NCI-H2107 treated with DMSO at 0.1 percent for 48 hours (cell line): ENCODE data around the gene LLGL1.

ENCODE experiments used
- DNase-seq: peaks from one replicate; lab custom pipeline; 2025; ENCODE audit not compliant: unreplicated experiment; lab: John Stamatoyannopoulos, UW

The LLGL1 gene

DNA sequence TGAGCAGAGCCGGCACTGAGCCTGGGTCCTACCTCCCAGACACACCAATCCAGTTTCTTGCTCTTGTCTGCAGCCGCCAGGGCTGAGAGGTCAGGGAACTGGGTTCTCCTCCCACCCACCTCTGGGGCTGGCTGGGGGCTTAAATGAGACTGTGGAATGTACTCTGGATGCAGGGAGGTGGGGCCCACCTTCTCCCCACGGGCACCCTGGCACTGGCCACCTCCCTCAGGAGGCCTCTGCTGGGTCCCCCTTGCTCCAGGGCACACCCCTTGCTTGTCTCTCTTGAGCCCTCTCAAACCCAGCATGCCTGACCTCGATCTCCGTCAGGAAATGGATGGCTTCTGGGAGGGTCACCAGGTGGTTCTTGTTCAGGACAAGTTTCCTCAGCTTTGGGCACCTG is 26.7 kb downstream of the LLGL1 start:
- DNase-seq, result no peak

DNA sequence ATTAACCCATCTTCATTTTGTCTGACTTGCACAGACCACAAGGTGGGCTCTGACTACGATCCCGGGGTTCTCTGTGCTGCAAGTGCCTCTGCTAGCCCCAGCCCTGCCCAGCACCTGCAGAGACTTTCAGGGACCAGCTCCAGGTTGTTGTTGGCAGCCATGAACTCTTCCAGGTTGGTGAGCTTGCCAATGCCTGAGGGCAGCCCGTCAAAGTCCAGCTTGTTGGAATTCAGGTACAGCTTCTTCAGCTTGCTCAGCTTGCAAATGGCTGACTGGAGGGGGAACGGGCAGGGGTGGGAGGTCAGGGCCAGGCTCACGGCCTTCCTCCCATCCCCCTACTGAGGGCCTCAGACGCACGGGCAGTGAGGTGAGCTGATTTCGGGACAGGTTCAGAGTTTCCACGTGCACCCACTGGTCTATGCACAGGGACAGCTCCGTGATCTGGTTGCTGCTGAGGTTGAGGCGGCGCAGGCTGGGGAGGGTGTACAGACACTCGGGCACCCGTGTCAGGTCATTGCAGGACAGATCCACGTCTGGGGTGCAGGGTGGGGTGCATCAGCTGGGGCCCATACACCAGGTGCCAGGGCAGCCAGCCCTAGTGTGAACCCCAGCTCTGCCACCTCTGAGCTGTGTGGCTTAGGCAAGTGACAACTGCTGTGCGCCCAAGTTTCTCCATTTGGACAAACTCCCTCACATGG is 27.9 kb downstream of the LLGL1 start:
- DNase-seq, result no peak

DNA sequence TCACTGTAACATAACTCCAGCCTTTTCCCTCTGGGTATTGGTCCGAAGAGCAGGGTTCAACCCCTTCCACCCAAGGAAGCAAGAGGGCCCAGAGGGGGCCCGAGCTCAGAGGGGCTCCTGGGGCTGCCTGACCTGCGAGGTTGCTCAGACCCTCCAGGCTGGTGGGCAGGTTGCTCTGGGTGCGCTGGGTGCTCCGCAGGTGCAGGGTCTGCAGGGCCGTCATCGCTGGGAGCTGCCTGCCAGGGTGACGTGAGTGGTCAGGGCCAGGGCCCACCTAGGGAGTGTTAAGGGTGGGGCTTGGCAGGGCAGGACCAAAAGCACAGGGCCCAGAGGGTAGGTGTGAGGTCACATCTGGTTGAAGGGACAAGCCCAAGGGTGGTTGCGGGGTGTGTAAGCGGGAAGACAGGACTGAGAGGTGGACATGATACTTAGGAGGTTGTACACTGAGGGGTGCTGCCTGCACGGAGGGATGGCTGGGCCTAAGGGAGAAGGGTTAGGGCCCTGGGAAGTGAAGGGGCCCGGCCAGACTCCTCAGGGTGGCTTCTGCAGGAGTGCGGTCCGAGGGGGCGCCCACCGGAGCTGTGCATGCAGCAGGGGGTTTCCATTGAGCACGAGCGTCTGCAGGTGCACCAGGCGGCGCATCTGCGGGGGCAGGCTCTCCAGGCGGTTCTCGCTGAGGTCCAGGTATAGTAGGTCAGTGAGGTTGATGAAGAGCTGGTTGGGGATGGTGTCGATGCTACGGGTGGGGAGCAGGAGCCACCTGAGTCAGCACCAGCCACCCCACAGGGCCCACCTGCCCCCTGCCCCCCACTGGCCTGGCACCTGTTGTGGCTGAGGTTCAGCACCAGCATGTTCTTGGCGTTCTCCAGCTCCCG is 28.7 kb downstream of the LLGL1 start:
- DNase-seq, result no peak

DNA sequence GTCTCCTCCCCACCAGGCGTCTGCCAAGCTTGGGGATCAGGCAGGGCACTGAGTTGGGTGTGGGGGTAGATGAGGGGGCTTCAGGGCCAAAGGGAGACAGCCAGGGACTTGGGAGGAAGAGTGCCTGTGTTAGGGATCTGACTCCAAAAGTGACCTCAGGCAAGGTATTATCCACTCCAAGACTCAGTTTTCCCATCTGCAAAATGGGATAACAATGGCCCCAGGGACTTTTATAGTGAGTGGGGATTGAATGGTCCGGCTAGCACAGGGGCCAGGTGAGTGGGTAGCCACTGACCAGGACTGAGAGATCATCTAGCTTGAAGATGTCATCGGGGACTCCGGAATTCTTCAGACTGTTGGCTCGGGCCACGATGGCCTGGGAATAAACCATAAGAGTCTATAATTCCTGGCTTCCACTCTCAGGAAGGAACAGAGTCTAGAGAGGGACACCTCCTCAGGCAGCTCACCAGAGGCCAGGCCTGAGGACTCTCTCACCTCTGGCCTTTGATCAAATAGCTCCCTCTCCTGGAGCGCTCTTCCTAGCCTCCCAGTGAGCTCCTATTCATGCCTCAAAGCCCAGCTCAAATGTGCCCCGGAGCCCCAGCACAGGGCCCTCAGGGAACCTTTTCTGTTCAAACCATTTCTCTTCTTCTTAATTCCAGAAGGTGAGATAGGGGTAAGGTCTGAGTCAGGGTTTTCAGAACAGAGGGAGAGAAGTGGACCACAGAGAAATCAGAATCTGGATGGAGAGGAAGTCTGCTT is 29.6 kb downstream of the LLGL1 start:
- DNase-seq, result no peak

DNA sequence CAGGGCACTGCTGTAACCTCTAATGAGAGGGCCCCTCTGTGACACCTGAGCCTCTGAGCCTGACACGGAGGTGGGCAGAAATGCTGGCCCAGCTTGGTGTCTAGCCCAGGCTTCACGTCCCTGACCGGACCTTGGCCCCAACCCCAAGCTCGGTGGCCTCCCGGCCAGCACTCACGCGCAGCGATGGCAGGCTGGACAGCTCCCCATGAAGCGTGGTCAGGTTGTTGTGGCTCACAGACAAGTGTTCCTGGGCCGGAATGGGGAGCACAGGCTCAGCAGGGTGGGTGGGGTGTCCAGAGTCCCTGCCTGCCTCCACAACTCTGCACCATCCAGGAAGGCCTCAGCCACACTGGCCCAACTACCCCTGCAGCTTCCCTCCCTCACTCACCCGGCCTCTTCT is 30.9 kb downstream of the LLGL1 start:
- DNase-seq, result no peak

DNA sequence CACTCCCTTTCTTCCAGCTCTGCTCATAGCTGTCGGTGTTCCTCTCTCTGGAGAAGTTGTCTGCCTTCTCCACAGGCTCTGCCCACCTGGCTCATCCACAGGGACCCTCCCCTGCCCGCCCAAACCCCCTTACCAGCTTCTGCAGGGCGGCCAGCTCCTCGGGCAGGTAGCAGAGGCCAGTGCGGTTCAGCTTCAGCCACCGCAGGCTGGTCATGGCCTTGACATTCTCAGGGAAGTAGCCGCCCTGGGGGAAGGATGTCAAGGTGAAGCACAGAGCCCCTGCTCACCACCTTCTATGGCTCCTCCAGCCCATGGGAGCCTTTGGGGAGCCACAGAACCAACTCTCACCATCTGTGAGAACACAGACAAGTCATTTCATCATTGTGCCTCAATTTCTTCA is 31.3 kb downstream of the LLGL1 start:
- DNase-seq, result no peak

DNA sequence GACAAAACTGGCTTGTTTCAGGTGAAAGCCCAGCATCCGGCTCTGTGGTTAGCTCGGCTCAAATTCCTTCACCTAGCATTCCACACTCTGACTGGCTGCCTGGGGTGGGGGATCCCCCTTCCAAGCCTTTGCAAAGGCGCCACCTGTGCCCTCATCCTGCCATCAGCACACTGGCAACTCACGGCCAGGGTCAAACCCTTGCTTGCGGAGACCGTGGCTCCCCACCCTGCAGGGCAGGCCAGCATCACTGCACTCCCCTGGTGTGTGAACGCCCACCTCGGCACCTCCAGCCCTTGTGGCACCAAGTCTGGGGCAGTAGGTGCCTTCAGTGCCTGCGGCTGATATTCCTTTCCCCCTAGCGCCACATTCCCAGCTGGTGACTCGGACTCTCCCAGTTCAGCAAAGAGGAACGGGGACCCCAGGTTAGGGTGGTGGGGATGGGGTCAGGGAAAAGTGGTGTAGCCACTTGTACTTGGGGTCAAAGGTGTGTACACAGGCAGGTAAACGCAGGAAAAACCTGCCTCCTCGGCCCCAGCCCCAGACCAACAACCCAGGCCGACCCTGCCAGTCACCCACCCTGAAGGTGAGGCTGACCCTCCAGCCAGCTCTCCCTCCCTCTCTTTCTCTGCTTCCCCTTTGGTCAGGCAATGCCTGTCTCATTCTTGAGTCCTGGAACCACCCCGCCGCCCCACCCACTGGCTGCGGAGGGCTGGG is 32.0 kb downstream of the LLGL1 start:
- no peak for DNase-seq

DNA sequence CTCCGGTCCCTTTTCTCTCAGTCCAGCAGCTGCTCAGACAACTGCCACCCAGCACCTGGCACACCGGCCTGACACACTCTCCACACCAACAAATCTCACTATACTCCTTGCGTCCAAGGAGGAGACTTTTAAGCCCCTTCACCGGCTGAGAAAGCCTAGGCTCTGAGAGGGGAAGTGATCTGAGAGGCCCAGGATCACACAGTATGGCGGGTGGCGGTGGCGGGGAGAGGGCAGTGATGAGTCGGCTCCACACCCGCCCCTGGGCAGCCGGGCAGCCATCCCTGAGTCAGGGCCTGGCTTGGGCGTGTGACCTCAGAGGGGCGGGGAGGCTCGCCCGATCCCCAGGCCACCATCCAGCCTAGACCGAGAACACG is 32.5 kb downstream of the LLGL1 start:
- DNase-seq, result no peak

DNA sequence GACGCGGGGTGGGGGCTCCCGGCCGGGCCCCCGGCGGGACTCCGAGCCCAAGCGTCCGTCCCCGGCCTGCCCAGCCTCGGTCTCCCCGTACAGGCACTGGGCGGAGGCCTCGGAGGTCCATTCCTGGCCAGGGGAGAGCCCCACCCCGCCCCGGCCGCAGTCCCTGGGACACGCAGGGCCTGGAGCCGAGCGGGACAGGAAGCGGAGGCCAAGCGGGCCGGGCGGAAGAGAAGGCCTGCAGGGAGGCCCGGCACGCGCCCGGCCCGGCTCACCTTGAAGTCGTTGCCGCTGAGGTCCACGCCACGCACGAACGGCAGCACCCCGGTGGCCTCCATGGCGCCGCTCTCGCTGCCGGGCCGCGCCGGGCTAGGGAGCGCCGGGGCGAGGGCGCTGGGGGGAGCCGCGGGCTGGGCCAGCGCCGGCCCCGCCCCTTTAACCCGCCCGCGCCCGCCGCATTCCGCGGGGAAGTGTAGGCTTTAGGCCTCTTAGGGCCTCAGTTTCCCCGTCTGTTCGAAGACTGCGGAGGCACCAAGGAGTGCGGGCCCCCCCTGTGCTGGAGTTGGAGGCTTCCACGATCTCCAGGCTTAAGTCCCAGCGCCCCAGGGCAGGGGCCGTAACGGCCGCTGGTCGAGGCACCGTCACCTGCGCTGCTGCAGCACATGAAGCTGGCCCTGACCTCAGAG is 33.1 kb downstream of the LLGL1 start, which contains the start of gene FLII:
Gene FLII, minus strand, starts transcription at position 383 of the 683 bp plus-strand sequence. Its CDS starts 48 bp downstream, at position 335.
- DNase-seq, result no peak

DNA sequence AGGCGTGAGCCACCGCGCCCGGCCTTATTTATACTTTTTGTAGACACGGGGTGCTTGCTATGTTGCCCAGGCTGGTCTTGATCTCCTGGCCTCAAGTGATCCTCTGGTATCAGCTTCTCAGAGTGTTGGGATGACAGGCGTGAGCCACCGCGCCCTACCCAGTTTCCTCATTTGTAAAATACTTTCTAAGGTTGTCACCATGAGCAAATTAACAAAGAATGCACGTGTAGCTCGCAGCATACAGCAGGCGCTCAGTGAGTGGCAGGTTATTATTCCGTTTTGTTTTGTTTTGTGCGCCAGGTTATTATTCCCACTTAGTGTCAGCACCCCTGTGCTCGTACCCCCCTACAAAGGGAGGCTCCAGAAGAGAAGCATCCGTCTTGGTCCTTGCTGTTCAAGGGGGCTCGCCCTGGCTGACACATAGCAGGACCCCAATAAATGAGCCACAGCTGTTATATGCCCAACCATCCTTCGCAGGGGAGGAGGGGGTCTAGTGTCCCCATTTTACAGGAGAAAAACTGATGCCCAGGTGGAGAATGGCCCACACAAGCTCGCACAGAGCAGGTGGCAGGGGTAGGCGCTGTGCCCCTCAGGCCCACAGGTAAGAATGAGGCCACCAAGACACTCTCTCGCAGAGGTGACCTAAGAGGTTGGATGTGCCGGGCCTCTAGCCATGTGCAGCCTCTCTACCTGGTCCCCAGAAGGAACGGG is 34.3 kb downstream of the LLGL1 start:
- DNase-seq, result no peak

DNA sequence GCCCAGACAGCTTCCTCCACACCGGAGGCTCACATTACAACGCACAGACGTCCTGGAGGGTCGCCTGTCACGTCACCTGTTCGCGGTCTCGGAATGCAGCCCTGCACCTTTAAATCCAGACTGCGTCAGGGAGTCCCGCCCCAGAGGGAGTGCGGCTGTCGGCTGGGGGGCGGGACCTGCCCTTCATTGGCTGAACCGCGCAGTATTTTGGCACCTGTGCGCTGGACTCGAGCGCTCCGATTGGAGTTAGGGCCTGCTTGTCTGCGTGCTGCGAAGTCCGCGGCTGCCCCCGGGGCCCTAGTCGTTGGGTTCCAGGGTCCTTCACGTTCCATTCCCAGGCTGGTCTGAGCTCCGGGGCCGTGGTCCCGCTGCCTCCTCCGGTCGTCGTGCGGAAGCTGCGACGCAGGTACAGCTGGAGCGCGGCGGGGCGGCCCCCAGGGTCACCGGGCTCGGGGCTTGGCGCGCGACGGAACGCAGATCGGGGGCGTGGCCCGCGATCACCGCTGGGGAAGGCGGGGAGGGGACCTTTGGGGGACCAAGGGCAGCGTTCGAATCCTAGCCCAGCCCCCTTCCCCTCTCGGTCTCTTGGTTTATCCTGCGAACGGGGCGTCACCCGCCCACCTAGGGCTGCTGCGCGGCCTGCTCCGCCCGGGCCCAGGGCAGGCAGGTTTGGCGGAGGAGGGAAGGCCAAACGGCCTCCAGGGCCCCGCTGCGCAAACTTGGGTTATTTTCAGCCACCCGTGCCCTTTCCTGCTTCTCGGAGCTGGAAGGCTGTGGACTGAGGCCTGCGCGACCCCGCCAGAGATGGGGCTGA is 35.1 kb downstream of the LLGL1 start, which contains the start of gene MIEF2:
Gene MIEF2, plus strand, starts transcription at position 331 of the 814 bp plus-strand sequence. CDS start 2,059 bp downstream, outside the sequence.
- peak; percentile 73 for DNase-seq

DNA sequence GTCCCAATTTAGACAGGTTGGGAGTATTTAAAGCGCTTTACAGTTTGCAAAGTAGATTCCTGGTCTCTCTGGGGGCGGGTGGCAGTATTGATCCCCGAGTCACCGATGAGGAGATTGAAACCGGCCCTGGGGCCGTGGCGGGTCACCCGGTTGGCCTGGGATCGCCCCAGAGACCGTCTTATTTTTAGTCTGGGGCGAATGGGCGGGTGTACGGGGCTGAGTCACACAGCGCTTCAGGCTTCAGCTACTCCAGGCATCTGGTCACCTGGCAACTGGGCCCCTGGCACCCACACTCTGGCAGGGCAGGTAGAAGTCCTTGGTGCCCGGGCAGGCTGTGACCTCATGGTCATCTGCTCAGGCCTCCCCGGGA is 35.7 kb downstream of the LLGL1 start:
- DNase-seq, result no peak

DNA sequence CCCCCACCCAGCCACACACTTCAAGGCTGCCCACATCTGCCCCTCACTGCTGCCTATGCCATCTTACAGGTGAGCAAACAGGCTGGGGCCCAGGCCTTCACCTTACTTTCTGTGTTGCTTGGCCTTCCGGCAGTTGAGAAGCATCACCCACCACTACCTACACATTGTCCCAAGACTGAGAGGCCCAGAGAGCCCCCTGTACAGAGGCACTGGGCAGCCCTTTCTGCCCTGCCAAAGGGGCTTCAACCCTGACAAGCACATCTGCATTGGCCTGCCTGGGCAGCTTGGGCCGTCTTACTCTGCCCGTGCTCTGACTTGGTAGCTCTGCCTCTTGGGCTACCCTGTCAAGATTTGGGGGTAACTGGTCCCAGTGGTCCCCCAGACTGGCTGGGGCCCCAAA is 36.2 kb downstream of the LLGL1 start:
- no peak for DNase-seq

DNA sequence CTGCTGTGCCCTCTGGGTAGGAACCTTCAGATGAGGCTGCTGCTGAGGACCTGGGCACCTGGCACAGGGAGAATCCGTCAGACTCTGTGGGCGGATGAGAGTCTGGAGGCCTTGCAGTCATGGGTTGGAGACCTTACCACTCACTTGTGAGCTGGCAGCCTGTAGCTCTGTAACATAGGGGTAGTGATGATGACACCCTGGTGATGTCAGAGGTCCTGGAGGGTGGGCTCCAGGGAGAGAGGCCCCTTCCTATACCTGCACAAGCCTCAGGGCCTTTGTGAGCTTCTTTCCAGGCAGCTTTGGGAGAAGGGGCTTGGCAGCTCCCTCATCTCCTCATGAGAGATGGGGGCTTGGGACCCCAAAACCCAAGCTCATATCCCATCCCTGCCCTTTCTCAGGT is 36.7 kb downstream of the LLGL1 start:
- DNase-seq, result no peak

DNA sequence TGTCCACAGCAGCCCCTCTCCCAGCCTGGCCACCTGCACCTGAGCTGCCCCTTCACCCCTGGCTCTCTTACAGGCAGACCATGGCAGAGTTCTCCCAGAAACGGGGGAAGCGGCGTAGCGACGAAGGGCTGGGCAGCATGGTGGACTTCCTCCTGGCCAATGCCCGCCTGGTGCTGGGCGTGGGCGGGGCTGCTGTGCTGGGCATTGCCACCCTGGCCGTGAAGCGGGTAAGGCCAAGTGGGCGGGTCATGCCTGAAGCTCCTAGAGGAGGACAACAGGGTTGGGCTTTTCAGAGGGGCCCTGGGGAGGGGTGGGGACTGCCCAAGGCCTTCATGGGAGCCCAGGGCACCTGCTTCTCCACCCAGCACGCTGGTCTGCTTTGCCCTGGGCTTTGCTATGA is 37.2 kb downstream of the LLGL1 start:
- DNase-seq, result no peak

DNA sequence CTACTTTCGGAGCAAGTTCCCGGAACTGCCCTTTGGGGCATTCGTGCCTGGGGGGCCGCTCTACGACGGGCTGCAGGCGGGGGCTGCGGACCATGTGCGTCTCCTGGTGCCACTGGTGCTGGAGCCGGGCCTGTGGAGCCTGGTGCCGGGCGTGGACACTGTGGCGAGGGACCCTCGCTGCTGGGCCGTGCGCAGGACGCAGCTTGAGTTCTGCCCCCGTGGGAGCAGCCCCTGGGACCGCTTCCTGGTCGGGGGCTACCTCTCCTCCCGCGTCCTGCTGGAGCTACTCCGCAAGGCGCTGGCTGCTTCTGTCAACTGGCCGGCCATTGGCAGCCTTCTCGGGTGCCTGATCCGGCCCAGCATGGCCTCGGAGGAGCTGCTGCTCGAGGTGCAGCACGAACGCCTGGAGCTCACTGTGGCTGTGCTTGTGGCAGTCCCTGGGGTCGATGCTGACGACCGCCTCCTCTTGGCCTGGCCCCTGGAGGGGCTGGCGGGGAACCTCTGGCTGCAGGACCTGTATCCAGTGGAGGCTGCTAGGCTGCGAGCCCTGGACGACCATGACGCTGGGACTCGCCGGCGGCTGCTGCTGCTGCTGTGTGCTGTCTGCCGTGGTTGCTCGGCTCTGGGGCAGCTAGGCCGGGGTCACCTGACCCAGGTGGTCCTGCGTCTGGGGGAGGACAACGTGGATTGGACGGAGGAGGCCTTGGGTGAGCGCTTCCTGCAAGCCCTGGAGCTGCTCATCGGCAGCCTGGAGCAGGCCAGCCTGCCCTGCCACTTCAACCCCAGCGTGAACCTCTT is 38.6 kb downstream of the LLGL1 start:
- DNase-seq, result no peak

DNA sequence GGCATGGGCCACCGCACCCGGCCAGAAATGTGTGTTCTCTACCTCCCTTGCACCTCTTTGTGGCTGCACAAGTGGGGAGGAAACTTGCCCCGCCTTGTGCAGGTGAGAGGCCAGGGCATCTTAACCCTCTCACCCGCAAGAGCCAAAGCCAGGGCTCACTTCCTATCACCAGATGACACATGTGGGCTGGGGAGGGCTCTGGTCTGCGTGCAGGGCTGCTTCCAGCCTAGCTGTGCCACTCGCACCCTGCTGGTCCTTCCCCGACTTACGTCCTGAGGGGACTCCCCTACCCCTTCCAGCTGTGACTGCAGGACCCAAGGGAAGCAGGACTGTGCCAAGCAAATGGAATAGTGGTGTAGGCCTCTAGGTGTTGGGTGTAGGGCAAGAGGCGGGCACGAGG is 41.9 kb downstream of the LLGL1 start:
- no peak for DNase-seq
